NCI-H748 treated with DMSO at 0.1 percent for 48 hours (cell line): ENCODE data around the gene RAF1.
A peak's percentile ranks its signal among the peaks of the same experiment; 100 is the strongest.
"Not testable (repeated sequence)": the region's sequence is repeated elsewhere in the genome, so short reads cannot be mapped to it uniquely, and the experiment has no call there.

Experiments used
- DNase-seq: peaks from one replicate; lab custom pipeline; 2025; lab: John Stamatoyannopoulos, UW

The RAF1 gene

DNA sequence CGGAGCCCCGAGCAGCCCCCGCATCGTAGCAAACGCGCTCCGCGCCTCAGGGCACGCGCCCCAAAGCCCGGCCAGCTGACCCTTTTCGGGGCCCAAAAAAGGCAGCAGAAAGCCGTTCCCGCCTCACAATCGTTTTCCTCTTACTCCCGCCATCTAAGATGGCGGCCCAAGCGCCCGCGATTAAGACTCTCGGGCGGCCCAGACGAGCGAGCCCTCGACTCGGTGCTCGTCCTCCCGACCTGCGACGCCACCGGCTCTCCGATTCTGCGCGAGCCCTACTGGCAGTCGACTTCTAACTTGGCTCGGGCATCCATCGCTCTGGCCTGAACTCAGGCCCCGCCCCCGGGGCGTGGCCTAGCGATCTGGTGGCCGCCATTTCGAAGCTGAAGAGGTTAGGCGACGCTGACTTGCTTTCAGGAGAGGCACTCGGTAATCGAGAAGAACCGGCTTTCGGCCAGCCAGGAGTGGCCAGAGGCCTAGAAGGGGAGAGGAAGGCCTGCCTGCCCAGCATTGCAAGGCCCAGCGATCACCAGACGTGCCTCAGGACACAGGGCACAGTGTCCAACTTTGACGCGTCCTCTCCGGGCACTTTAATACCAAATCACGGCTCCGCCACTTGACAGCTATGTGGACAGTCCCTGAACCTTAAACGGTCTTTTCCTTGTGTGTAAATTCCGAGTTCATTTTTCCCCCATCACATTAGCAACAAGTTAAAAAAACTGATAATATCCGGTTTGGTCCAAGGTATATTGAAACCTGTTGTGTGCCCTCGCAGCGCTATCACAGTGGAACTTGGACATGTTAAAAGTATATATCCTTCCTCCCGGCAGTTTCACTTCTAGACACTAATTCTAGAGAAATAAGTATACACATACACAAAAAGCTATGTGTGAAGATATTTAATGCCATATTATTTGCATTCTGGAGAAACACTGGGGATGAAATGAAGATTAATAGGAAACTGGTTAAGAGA, at the start of gene RAF1:
RAF1 (minus strand) TSS at position 182 of the 973 bp plus-strand sequence. CDS start 45,396 bp downstream, outside the sequence.
- peak; percentile 88 for DNase-seq

DNA sequence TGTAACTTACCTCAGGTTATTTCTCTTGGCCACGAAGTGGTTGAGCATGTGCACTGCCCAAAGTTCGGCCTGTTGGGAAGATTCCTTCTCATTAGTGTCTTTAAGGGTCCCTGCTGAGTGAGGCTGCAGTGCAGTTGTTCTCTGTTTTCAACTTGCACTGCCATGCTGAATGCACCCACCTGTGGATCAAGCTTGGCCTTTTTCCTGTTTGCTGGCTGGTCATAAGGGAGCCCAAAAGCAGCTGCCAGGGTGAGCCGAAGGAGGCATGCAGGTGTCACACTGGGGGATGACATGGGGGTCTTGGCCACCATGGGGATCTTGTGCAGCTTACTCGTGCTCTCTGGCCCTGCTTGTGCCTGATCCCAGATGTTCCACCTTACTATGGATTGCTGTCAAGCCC, 46.1 kb upstream of the RAF1 start:
- DNase-seq, result no peak

DNA sequence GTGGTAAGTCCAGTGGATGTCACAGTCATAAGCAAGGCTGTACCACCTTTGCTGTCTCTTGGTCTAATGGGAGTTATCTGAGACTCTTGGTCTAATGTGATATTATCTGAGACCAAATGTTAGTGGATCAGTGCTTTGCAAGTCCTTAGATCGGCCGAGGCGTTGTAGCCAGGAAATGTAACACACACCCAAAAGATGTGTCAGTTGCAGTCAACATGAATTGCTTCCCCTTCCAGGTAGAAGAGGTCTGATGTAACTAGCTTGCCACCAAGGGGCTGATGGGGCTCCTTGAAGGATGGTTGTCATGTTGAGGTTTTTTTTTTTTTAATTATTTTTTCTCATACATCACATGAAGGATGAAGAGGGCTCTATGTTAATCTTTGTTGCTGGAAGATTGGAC, 45.4 kb upstream of the RAF1 start:
- no peak for DNase-seq

DNA sequence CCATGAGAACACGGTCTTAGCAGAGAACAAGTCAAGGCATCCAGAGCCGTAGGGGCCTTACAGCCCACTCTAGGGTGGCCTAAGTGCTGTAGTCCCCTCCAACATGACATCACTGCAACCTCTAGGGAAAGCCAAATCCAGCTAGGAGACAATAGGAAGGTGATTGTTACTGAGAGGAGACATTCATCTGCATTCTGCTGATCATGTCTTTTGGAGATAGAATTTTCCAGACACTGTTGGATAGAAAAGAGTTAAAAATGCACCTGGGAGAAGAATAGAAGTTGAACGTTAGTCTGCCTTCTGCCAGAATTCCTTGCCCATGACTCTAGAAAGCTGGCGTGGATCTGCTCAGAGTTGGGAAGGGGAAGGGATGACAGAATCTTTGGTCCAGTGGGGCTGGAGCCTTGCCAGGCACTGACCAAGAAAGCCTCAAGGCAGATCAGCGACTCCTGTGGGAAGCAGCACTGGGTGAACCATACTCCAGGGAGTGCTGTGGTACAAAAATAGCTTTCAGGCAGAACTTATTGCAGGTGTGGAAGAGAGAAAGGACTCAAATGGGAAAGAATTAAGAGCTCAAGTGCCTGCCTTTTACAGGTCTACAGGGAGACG, 44.8 kb upstream of the RAF1 start:
- no peak for DNase-seq

DNA sequence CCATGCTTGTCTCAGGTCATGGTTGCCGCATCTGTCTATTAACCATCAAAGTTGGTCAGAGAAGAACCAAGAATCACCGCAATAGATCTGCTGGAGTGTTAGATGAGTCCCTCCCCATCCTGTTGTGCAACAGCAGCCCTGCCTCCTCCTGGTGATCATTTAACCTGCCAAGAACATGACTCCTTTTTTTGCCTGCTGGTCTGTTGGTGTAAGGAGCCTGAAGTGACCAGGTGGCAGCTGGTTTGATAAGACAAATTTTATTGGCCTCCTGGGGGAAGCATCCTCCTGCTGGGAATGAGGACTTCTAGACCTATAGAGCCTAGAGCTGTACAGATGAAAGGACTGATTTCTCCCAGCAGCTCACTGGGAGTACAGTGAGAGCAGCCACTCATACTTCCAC, 43.5 kb upstream of the RAF1 start:
- no peak for DNase-seq

DNA sequence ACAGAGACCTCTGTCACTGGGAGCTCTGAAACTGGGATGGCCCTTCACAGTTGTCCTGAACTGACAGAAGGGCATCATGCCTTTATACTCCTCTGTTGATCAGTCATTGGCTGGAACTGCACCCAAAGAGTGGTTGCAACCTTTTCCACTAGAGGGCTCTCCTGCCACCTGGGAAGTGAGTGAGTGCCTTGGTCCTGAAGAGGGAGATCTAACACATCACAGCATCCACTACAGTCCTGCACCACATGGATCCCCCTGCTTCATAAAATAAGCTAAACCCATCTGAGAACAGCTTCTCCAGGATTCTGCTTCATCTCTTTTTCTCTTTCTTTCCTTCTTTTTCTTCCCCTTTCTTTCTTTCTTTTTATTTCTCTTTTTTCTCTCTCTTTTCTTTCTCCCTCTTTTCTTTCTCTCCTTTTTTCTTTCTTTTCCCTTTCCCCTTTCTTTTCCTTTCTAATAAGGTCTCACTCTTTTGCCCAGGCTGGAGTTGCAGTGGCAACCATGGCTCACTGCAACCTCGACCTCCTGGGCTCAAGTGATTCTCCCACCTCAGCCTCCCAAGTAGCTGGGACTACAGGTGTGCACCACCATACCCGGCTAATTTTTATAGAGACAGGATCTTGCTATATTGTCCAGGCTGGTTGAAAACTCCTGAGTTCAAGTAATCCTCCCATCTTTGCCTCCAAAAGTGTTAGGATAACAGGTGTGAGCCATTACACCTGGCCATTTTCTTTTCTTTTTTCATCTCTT, 42.8 kb upstream of the RAF1 start:
- peak; percentile 42 for DNase-seq

DNA sequence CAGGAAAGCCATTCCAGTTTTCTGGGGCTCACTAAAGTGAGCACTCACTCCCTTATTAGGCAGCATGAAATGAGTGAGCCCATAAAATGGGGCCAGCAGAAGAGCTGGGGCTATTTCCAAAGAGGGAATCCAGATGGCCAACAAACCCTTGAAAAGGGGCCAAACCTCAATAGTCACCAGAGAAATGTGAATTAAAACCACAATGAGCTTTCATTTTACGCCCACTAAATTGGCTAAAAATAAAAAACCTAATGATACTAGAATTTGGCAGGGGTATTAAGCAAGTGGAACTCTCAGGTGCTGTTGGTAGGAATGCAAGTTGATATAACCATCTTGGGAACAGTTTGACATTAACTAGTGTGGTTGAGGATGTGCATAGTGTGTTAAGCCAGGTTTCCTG, 42.1 kb upstream of the RAF1 start:
- DNase-seq, result no peak

DNA sequence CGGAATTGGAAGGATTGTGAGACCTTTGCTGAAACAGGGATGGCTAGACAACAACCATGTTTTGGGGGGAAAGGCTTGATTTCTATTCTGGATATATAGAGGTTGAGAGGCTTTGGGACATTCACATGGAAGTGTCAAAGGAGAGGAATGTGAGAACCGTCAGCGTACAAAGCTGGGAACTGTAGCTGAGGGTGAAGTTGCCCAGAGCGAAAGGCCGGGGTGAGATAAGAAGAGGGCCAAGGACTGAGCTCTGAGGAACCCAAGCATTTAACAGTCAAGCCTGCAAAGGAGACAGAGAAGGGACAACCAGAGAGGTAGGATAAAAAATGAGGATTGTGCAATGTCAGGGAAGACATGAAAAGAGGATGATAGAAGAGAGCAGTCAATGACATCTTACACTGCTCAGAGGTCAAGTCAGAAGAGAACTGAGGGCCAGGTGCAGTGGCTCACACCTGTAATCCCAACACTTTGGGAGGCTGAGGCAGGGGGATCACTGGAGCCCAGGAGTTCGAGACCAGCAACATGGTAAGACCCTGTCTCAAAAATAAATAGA, 41.5 kb upstream of the RAF1 start:
- no peak for DNase-seq

DNA sequence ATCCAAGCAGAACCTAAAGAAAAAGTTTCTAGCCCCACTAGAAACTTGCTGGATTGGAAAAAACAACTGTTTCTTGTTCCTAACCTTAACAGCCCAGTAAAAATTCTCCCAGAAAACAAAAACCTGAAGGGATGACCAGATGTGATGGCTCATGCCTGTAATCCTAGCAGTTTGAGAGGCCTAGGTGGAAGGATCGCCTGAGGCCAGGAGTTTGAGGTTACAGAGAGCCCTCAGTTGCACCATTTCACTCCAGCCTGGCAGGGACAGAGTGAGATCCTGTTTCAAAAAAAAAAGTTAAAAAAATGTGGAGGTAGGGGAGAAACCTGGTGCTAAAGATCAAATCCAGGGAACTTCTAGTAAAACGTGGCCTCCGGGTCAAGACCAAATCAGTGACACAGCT, 38.6 kb upstream of the RAF1 start:
- DNase-seq, result no peak

DNA sequence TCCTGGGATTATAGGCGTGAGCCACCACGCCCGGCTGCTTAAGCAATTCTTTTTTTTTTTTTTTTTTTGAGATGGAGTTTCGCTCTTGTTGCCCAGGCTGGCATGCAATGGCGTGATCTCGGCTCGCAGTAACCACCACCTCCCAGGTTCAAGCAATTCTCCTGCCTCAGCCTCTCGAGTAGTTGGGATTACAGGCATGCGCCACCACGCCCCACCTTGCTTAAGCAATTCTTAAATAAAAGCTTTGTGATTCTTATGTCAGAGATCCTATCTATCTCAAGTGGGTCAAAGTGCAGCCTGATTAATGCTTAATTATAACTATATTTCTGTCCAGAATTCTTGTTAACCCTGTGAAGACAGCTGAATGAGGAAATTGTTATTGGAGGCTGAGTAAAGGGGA, 37.7 kb upstream of the RAF1 start:
- not testable (repeated sequence) for DNase-seq

DNA sequence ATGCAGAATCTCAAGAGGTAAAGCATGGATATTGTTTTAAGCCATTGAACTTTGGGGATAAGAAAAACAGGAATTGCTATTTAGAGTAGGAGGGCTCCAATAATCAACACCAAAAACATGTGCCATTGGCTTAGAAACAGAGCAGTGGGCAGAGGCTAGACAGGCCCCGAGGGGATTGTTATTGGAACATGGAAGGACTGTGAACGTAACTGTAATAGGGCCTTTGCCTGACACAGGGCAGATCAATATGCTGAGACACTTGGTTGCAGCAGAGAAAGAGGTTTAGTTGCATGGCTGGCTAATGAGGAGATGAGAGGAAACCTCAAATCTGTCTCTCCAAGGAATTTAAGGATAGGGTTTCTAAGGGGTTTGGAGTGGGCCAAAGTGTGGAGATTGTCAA, 36.9 kb upstream of the RAF1 start:
- DNase-seq, result no peak

DNA sequence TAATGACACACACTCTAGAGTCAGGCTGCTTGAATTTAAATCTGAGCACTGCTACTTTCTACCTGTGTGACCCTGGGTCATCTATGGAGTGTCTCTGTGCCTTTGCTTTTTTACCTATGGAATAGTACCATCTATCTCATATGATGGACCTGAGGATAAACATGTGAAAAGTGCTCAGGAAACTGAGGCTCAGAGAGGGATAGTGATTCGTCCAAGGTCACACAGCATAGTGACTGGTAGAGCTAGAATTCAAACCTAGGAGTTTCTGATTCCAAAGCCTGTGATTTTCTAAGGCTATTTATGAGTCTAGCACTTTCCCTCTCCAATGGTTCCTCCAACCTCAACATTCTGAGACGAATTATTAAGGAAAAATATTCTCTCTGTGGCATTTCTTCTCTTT, 32.0 kb upstream of the RAF1 start:
- DNase-seq, result no peak

DNA sequence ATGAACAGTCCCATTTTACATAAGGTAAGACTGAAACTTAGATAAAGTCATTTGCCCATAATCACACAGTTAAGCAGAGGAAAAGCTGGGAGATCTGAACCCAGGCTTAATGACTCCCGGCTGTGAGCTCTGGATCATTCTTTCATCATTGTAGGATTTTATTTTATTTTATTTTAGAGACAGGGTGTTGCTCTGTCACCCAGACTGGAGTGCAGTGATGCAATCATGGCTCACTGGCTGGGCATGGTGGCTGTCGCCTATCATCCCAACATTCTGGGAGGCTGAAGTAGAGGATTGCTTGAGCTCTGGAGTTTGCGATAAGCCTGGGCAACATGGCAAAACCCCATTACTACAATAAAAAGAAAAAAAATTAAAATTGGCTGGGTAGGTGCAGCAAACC, 31.2 kb upstream of the RAF1 start:
- DNase-seq, result no peak

DNA sequence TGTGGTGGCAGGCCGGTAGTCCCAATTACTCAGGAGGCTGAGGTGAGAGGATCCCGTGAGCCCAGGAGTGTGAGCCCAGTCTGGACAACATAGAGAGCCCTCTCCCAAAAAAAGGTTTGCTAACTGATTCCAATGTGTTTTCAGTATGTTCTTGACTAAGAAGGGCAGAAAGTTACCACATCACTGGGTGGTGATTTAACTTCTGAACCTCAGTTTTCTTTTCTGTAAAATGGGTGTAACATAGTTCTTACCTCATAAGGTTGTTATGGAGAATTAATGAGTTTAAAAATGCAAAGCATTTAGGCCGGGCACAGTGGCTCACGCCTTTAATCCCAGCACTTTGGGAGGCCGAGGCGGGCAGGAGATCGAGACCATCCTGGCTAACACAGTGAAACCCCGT, 28.5 kb upstream of the RAF1 start:
- DNase-seq, result no peak

DNA sequence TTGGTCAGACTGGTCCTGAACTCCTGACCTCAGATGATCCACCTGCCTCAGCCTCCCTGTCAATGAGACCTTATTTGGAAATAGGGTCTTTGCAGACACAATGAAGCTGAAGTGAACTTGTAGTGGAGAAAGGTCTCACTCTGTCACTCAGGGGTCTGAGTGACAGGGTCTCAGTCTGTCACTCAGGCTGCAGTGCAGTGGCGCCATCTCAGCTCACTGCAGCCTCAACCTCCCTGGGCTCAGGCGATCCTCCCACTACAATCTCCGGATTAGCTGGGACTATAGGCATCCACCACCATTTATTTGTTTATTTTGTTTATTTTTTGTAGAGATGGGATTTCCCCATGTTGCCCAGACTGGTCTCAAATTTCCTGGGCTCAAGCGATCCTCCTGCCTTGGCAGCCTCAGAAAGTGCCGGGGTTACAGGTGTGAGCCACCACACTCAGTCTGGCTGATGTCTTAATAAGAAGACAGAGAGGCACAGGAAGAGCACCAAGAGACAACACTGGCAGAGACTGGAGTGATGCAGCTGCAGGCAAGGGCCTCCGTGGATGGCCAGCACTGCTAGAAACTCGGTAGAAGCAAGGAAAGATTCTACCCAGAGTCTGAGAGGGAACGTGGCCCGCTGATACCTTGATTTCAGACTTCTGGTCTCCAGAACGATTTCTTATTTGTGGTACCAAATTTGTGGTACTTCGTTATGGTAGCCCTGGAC, 26.2 kb upstream of the RAF1 start:
- DNase-seq, result no peak

DNA sequence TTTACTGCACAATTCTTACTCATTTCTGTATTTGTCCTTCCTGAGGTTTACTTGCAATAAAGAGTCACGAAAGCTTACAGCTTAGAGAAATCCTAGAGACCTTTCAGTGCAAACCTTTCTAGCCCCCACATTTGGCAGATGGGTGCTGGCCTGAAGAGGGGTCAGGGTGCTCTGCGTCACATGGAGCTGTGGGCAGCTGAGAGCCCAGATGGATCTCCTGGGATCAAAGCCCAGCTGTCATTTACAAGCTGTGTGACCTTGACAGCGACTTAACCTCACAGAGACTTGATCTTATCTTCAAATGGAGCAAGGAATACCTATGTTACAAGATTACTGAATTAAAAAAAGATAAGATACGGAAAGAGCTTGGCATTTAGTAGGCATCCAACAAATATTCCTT, 24.0 kb upstream of the RAF1 start:
- DNase-seq, result no peak

DNA sequence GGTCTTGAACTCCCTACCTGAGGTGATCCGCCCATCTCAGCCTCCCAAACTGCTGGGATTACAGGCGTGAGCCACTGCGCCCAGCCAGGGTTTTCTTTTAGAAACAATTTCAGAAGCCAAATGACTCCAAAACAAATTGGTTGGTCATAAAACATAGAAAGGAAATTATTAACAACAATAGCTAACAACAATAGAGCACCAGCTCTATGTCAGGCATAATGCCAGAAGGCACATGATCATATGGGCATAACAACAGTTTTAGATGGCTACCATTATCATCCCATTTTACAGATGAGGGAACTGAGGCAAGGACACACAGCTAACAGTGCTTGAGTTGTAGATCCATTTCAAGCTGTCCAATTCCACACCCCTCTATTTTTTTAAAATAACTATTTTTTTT, 22.2 kb upstream of the RAF1 start:
- no peak for DNase-seq

DNA sequence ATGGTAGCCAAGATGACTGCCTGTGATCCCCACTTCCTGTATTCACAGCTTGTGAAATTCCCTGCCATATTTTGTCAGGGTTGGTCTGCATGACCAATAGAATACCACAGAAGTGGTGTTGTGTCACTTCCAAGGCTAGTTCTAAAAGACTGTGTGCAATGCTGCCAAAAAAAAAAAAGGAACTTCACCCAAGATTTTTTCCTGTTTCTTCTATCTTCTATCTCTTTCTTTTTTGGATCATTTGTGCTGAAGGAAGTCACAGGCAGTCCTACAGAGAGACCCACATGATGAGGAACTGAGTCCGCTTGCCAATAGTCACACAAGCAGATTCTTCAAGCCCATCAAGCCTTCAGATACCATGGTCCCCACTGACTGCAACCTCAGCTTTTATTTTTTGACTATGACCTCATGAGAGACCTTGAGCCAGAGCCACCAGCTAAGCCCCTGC, 18.1 kb upstream of the RAF1 start:
- DNase-seq, result no peak

DNA sequence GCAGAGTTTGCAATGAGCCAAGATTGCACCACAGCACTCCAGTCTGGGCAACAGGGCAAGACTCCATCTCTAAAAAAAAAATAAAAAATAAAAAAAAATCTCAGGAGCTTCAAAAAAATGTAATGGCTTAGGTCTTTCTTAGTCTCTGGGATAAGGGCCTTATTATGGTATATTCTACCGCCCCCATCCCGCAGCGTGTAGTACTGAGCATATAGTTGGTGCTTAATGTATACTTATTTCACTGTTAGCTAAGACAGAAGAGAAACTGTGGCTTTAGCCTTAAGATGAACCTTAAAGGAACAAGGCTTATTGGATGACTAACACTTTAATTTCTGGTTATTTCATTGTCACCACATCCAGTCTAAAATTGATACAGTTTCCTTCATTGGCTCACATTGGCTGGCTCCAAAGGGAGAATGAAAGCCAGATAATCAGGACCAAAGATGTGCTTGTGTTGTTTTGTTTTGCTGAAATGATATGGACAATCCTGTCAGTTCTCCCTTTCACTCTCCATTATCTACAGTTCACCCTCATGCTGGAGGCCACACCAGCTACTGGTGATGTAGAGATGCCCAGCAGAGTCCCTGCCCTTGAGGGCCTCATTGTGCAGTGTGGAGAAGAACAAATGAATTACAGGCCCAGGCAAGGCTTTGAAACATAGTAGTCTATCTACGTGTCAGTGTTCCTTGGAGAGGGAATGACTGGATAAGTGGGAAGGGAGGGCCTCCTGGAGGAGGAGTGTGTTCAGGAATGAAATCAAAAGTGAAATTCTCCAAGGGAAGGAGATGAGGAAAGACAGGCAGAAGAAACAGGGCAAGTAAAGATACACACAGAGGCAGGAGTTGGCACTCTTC, 17.4 kb upstream of the RAF1 start:
- DNase-seq, result no peak

DNA sequence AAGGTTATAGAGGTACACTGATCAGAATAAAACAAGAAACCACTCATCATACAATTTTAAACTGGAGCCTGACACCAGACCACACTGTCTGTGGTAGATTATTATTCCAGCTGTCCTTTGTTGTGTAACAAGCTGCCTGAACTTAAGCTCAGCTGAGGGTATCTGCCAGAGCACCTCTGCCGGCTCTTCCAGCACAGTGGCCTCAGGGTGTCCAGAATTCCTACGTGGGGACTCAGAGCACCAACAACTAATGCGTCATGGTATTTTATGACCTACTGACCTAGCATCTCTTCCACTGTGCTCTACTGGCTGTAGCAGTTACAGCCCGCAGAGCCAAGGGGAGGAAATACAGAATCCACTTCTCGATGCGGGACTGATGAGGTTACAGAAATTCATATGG, 15.6 kb upstream of the RAF1 start:
- no peak for DNase-seq

DNA sequence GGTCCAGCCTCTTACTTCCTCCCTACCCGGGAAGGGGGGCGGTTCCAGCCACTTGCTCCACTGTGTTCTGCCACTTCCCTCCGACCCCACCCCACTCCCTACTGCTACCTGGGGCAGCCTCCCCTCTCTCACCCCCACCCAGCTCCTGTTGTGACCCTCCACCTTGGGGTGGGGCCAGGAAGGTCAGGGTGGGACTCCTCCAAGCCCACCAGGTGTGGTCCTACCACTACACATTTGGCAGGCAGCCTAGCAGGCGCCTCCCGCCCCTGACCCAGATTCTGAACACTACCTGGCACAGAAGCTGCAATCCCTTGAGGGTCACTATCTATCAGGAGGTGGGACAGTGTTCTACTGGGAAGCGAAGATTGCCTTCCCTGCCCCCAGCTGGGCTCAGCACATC, 13.7 kb upstream of the RAF1 start:
- DNase-seq, result no peak
